ENCODE measurements around the gene NECAB2.

DNA sequence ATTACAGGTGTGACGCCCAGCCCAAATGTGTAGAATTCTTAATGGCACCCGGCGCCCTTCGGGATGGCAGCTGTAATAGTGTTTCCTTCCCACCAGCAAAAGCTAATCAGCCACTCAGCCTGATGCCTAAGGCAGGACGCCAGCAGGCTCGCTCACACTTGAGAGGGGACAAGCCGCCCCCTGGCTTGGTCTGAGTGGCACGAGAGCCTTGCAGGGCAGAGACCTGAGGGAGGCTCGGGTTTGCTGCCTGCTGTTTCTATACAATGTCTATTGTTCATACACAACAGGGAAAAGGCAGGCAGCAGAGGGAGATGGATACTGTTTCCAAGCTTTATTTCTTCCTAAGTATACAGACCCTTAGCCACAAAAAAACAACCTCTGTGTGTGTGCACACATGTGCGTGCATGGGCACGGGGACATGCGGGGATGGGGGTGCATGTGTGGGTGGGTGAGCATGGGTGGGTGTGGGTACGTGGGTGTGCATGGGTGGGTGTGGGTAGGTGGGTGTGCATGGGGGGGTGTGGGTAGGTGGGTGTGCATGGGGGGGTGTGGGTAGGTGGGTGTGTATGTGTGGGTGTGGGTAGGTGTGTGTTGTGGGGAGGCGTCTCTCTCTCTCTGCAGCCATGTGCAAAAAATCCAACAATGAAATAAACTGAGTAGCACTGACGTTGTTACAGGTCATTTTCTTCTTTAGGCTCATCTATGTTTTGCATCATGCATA lies 64.6 kb downstream of the NECAB2 start:
- TF ChIP-seq PATZ1 (CRISPR knock-in tag; IDR thresholded peaks at IDR 0.05; ENCODE audit: borderline replicate concordance) (no peak), PPARA (CRISPR knock-in tag; IDR thresholded peaks at IDR 0.05; ENCODE audit: borderline replicate concordance) (no peak), BACH2 (CRISPR knock-in tag; IDR thresholded peaks at IDR 0.05; ENCODE audit: borderline replicate concordance) (no peak), CSDC2 (CRISPR knock-in tag; IDR thresholded peaks at IDR 0.05) (no peak)
